Suprapubic skin (tissue), 4 donors: ENCODE data around the gene MOCS1. TPM values are rescaled to one million over a fixed set of nuclear protein-coding genes. Genes with fewer than 3 reads are reported as not detected.

ENCODE experiments used
- DNase-seq, 2 donors: peaks; one replicate each; pipeline ENCODE4 v3.0.0-alpha.2; 2019; ENCODE audit warnings: low spot score in 2 of 2
- H3K27ac ChIP-seq: fragments of 200-600 bp; sonication (generic); one replicate; pipeline ENCODE4 v1.5.1; 2019
- H3K27me3 ChIP-seq: fragments of 200-600 bp; sonication (generic); one replicate; pipeline ENCODE4 v1.5.1; 2019
- H3K36me3 ChIP-seq: fragments of 200-600 bp; sonication (generic); one replicate; pipeline ENCODE4 v1.5.1; 2019
- H3K4me1 ChIP-seq: fragments of 200-600 bp; sonication (generic); one replicate; pipeline ENCODE4 v1.5.1; 2019
- H3K4me3 ChIP-seq: fragments of 200-600 bp; sonication (generic); one replicate; pipeline ENCODE4 v1.5.1; 2019; ENCODE audit warnings: mild to moderate bottlenecking
- H3K9me3 ChIP-seq: fragments of 200-600 bp; sonication (generic); one replicate; pipeline ENCODE4 v1.5.1; 2019
- CTCF ChIP-seq, 2 donors: fragments of 200-600 bp in 1 of 2; fragments of 450-650 bp in 1 of 2; sonication (generic) in 1 of 2; IDR thresholded peaks; one replicate each; pipeline ENCODE4 v1.5.1; 2016 to 2019; ENCODE audit warnings: antibody characterized with exemption in 2 of 2, mild to moderate bottlenecking in 1 of 2, moderate library complexity in 1 of 2
- EP300 ChIP-seq: sonication (generic); formaldehyde crosslinking; IDR thresholded peaks from one replicate; pipeline ENCODE4 v1.6.1; 2017; ENCODE audit warnings: antibody characterized with exemption
- POLR2A ChIP-seq, 2 donors: fragments of 450-650 bp; IDR thresholded peaks; one replicate each; pipeline ENCODE4 v1.6.1; 2017; ENCODE audit warnings: antibody characterized with exemption in 2 of 2, mild to moderate bottlenecking in 2 of 2, moderate library complexity in 2 of 2
- POLR2AphosphoS5 ChIP-seq, 3 donors: sonication (generic); formaldehyde crosslinking; IDR thresholded peaks; one replicate each; pipeline ENCODE4 v1.6.1; 2017; ENCODE audit warnings: antibody characterized with exemption in 3 of 3
- WGBS: methylation state at CpG from one replicate; pipeline ENCODE4 v1.1.5; 2018; 5-methylcytosine and 5-hydroxymethylcytosine counted together
- total RNA-seq, 4 donors: library from RNA; depleted of rRNA; stranded (reverse); fragments of >200 nt; gene quantifications; one replicate each; pipeline ENCODE4 v1.1.0, GENCODE V29; 2016

Gene MOCS1
- total RNA-seq, 4 donors from 2014 or later = 4.2 to 13.8 (median 10.2) TPM

DNA sequence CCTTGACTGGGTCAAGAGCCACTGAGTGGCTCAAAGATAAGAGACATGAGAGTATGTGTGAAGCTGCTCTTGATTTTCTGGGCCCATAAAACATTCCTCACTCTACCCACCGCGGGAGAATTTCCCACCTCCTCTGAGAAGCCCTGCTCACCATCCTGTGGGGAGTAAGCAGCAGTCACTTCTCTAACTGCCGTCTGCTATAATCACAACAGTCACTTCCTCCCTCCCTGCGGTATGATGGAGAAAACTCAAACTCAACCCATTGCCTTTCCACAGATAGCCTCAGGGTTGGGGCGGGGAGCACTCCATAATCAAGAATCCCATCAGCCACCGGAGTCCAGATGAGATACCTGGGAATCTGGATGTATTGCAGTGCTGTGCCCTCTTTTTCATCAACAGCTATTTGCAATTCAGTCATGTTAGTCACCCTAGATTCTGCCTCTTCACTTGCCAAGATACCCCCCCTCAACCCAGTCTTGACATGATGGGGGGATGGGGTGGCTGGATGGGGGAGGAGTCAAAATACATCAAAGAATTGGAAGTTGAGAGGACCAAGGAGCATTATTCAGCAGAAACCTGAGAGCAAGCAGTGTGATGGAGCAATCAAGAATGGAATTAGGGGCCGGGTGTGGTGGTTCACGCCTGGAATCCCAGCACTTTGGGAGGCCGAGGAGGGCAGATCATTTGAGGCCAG, 5.1 kb downstream of the MOCS1 start:
- Histone ChIP-seq H3K4me3 (no peak overlapping the region), H3K27ac (no peak overlapping the region), H3K4me1 (peaks cover 34% of the 10 kb centered on the region), H3K27me3 (no peaks in the 10 kb centered on the region), H3K9me3 (no peaks in the 10 kb centered on the region), H3K36me3 (peaks cover 9% of the 10 kb centered on the region)
- TF ChIP-seq POLR2AphosphoS5 (IDR thresholded peaks at IDR 0.05) = no peak
- TF ChIP-seq POLR2A (IDR thresholded peaks at IDR 0.05) = no peak
- TF ChIP-seq CTCF (IDR thresholded peaks at IDR 0.05) = no peak
- TF ChIP-seq EP300 = no peak
- WGBS = 67% methylated on average over 9 of the region's 9 CpGs
- DNase-seq = no peak

GRCh38 chr6:39927159-39927558, 7.1 kb downstream of the MOCS1 start:
- 85% methylated on average over 5 of the region's 11 CpGs for WGBS
- no peak for DNase-seq
- Histone ChIP-seq H3K4me3 (no peak overlapping the region), H3K4me1 (peaks cover 35% of the 10 kb centered on the region), H3K27me3 (no peaks in the 10 kb centered on the region), H3K36me3 (peaks cover 13% of the 10 kb centered on the region), H3K27ac (no peak overlapping the region), H3K9me3 (no peaks in the 10 kb centered on the region)
- TF ChIP-seq EP300 = no peak
- TF ChIP-seq POLR2AphosphoS5 (IDR thresholded peaks at IDR 0.05) = no peak
- TF ChIP-seq CTCF (IDR thresholded peaks at IDR 0.05) = no peak
- no peak for TF ChIP-seq POLR2A (IDR thresholded peaks at IDR 0.05)

DNA sequence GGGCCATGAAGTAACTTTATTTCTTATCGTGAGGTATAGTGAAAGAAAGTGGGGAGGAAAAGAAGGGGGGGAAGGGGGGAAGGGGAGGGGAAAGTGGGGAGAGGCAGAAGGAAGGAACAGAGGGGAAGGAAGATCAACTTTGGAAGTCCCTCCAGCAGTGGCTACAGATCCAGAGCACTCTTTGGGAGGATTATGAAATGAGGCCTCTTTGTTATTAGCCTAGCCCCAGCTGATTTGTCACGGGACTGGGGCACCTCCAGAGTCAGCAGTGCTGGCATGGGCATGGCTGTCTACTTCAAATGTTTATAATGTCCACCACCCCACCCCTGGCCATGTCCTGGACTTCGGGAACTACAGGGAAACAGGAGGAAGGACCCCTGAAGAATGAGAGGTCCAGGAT, 7.6 kb downstream of the MOCS1 start:
- Histone ChIP-seq H3K9me3 (no peaks in the 10 kb centered on the region), H3K4me1 (peaks cover 35% of the 10 kb centered on the region), H3K36me3 (peaks cover 13% of the 10 kb centered on the region), H3K4me3 (no peak overlapping the region), H3K27ac (no peak overlapping the region), H3K27me3 (no peaks in the 10 kb centered on the region)
- TF ChIP-seq CTCF (IDR thresholded peaks at IDR 0.05) = no peak
- no peak for TF ChIP-seq POLR2AphosphoS5 (IDR thresholded peaks at IDR 0.05)
- TF ChIP-seq EP300 = no peak
- no peak for TF ChIP-seq POLR2A (IDR thresholded peaks at IDR 0.05)
- WGBS = 64% methylated on average over 3 of the region's 3 CpGs
- DNase-seq = no peak

- H3K27ac ChIP-seq = no peak overlapping the region
- no peaks in the 10 kb centered on the region for H3K27me3 ChIP-seq
- peaks cover 13% of the 10 kb centered on the region for H3K36me3 ChIP-seq
- DNase-seq = no peak
- H3K9me3 ChIP-seq = no peaks in the 10 kb centered on the region
- WGBS = 91% methylated on average over 3 of the region's 3 CpGs
- H3K4me3 ChIP-seq = no peak overlapping the region
- H3K4me1 ChIP-seq = peaks cover 35% of the 10 kb centered on the region
- TF ChIP-seq CTCF (IDR thresholded peaks at IDR 0.05) (no peak), POLR2AphosphoS5 (IDR thresholded peaks at IDR 0.05) (no peak), POLR2A (IDR thresholded peaks at IDR 0.05) (no peak)
These were observed 8.4 kb downstream of the MOCS1 start for GRCh38 chr6:39925931-39926290.

DNA sequence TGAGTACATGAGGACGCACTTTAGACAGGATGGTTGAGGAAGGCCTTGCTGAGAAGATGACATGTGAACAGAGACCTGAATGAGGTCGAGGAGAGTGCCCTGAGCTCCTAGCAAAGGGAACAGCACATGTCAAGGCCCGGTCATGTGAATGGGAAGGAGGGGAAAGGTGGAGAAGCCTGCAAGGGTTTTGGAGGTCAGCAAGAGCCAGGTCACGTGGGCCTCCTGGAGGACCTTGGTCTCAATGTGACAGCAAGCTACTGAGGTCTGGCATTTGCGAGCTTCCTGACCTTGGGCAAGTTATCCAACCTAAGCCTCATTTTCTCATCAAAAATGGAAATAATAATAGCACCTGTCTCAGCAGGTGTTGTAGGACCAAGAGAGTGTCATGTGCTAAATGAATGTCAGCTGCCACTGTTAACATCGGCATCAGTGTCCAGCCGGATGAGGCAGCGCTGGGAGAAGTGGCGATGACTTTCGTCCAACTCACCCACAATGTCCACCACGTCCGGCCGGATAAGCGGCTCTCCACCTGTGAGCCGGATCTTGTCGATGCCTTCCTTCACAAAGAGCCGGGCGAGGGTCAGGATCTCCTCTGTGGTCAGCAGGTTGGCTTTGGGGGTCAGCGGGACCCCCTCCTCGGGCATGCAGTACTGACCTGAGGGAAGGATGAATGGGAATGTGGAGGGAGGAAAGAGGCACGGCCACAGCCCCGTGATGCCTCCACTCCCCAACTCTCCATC, 8.9 kb downstream of the MOCS1 start:
- 93% methylated on average over 22 of the region's 22 CpGs for WGBS
- Histone ChIP-seq H3K36me3 (peaks cover 13% of the 10 kb centered on the region), H3K27ac (no peak overlapping the region), H3K4me1 (peaks cover 35% of the 10 kb centered on the region), H3K27me3 (no peaks in the 10 kb centered on the region), H3K9me3 (no peaks in the 10 kb centered on the region), H3K4me3 (no peak overlapping the region)
- TF ChIP-seq POLR2A (IDR thresholded peaks at IDR 0.05) (no peak), EP300 (no peak), POLR2AphosphoS5 (IDR thresholded peaks at IDR 0.05) (no peak), CTCF (IDR thresholded peaks at IDR 0.05) (no peak)
- DNase-seq = no peak
